ENCODE measurements around the gene IGSF1.

IGSF1 gene

DNA sequence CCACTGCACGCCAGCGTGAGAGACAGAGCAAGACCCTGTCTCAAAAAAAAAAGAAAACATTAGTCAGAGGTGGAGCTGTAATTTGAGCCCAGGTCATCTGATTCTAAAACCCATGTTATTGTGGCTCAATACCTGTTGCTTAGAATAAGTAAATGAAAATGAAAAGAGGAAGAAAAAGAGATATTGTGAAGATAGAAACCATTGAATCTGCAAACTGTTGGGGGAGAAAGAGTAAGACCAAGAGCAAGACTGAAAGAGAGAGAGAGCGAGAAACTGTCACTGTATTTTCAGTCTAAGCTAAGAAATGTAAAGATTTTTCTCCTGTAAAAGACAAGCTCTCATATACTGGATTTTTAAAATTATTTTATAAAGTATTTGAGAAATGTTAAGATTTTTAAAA lies 9.7 kb upstream of the IGSF1 start:
- Histone ChIP-seq H3K4me2 (ENCODE audit: low read length) (no peak overlapping the region), H3K27me3 (ENCODE audit: low read depth, low read length) (no peaks in the 10 kb centered on the region), H3K9ac (ENCODE audit: low read length) (no peak overlapping the region), H3K79me2 (ENCODE audit: low read length) (no peaks in the 10 kb centered on the region), H4K20me1 (ENCODE audit: insufficient read depth, low read length) (no peaks in the 10 kb centered on the region), H3K4me1 (ENCODE audit: low read length) (peaks cover 5% of the 10 kb centered on the region; the same call in 1 of the 2 replicates), H3K9me3 (ENCODE audit: insufficient read depth, low read length) (no peaks in the 10 kb centered on the region), H3K36me3 (replicated peaks; ENCODE audit: low read depth, low read length) (no peaks in the 10 kb centered on the region), H3K27ac (ENCODE audit: low read length) (no peak overlapping the region), H3K4me3 (ENCODE audit: low read length) (no peak overlapping the region), H2AFZ (ENCODE audit: low read depth, low read length) (no peak overlapping the region)
- no peak for TF ChIP-seq EZH2phosphoT487 (IDR thresholded peaks at IDR 0.05; ENCODE audit: low read depth)
- TF ChIP-seq, protein P1, sequence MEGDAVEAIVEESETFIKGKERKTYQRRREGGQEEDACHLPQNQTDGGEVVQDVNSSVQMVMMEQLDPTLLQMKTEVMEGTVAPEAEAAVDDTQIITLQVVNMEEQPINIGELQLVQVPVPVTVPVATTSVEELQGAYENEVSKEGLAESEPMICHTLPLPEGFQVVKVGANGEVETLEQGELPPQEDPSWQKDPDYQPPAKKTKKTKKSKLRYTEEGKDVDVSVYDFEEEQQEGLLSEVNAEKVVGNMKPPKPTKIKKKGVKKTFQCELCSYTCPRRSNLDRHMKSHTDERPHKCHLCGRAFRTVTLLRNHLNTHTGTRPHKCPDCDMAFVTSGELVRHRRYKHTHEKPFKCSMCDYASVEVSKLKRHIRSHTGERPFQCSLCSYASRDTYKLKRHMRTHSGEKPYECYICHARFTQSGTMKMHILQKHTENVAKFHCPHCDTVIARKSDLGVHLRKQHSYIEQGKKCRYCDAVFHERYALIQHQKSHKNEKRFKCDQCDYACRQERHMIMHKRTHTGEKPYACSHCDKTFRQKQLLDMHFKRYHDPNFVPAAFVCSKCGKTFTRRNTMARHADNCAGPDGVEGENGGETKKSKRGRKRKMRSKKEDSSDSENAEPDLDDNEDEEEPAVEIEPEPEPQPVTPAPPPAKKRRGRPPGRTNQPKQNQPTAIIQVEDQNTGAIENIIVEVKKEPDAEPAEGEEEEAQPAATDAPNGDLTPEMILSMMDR (IDR thresholded peaks at IDR 0.05; ENCODE audit: low read depth, low read length): no peak

DNA sequence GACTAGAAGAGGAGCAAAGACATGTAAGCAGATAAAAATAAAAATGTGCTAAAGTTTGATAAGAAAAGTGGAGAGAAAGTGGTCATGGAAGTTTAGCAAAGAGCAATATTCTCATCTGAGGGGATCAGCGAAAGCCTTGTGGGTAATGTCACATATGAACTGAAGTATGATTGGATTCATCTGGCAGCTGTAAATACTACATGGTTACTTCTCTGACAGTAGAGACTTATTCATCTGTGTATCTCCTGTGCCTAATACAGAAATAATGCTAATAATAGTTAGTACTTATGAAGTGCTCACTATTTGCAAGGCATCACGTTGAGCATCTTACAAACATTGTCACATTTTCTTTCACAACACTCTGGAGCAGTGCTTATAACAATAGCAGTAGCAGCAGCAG lies 8.9 kb upstream of the IGSF1 start:
- no peaks in the 10 kb centered on the region for H3K36me3 ChIP-seq (replicated peaks; ENCODE audit: low read depth, low read length)
- peaks cover 5% of the 10 kb centered on the region; the same call in 1 of the 2 replicates for H3K4me1 ChIP-seq (ENCODE audit: low read length)
- TF ChIP-seq EZH2phosphoT487 (IDR thresholded peaks at IDR 0.05; ENCODE audit: low read depth): no peak
- TF ChIP-seq, protein P1 (IDR thresholded peaks at IDR 0.05; ENCODE audit: low read depth, low read length): no peak
- H3K79me2 ChIP-seq (ENCODE audit: low read length): no peaks in the 10 kb centered on the region
- H3K9me3 ChIP-seq (ENCODE audit: insufficient read depth, low read length): no peaks in the 10 kb centered on the region
- H3K27me3 ChIP-seq (ENCODE audit: low read depth, low read length): no peaks in the 10 kb centered on the region
- no peak overlapping the region for H3K4me2 ChIP-seq (ENCODE audit: low read length)
- H4K20me1 ChIP-seq (ENCODE audit: insufficient read depth, low read length): no peaks in the 10 kb centered on the region
- no peak overlapping the region for H3K9ac ChIP-seq (ENCODE audit: low read length)
- no peak overlapping the region for H3K4me3 ChIP-seq (ENCODE audit: low read length)
- no peak overlapping the region for H3K27ac ChIP-seq (ENCODE audit: low read length)
- no peak overlapping the region for H2AFZ ChIP-seq (ENCODE audit: low read depth, low read length)

DNA sequence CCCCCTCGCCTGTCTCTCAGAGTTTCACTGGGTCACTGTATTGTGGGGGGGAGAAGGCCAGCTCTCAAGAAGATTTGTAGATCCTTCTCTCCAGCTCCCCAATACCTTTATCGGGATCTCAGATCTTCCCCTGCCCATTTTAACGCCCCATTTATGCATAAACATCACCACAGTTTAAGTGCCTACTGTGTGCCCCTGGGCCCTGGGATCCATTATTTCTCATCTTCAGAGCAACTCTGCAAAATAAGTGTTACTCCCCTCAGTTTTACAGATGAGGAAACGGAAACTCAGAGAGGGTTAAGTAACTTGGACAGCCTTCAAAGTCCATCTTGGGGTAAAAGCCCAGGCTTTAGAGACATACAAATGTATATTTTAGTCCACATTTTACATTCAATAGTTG lies 421 bp upstream of the IGSF1 start:
- Histone ChIP-seq H3K27me3 (ENCODE audit: low read depth, low read length) (no peaks in the 10 kb centered on the region), H2AFZ (ENCODE audit: low read depth, low read length) (no peak overlapping the region), H3K4me2 (ENCODE audit: low read length) (no peak overlapping the region), H3K79me2 (ENCODE audit: low read length) (no peaks in the 10 kb centered on the region), H4K20me1 (ENCODE audit: insufficient read depth, low read length) (no peaks in the 10 kb centered on the region), H3K27ac (ENCODE audit: low read length) (no peak overlapping the region), H3K4me3 (ENCODE audit: low read length) (no peak overlapping the region), H3K9ac (ENCODE audit: low read length) (no peak overlapping the region), H3K9me3 (ENCODE audit: insufficient read depth, low read length) (no peaks in the 10 kb centered on the region), H3K36me3 (replicated peaks; ENCODE audit: low read depth, low read length) (no peaks in the 10 kb centered on the region), H3K4me1 (ENCODE audit: low read length) (no peaks in the 10 kb centered on the region)
- no peak for TF ChIP-seq EZH2phosphoT487 (IDR thresholded peaks at IDR 0.05; ENCODE audit: low read depth)
- TF ChIP-seq, protein P1 (IDR thresholded peaks at IDR 0.05; ENCODE audit: low read depth, low read length): no peak

DNA sequence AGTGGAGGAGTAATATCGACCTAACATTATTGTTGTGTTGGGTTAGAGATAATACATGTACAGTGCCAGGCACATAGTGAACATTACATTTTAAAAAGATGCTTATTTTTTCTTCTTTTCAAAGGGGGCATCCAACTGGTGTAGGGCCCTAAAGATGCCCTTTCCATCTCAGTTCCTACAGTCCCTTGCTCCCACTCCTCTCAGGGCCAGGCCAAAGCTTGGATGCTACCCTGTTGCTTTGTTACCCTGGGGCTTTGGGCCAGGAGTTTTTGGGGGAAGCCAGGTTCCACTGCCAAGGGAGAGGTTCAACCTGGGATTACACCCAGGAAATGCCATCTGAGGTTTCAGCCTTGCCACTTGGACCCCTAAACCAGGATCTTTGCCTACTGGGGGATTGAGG lies 918 bp downstream of the IGSF1 start:
- Histone ChIP-seq H3K9ac (ENCODE audit: low read length) (no peak overlapping the region), H3K27ac (ENCODE audit: low read length) (no peak overlapping the region), H3K36me3 (replicated peaks; ENCODE audit: low read depth, low read length) (no peaks in the 10 kb centered on the region), H3K4me2 (ENCODE audit: low read length) (no peak overlapping the region), H3K79me2 (ENCODE audit: low read length) (no peaks in the 10 kb centered on the region), H3K4me3 (ENCODE audit: low read length) (no peak overlapping the region), H4K20me1 (ENCODE audit: insufficient read depth, low read length) (no peaks in the 10 kb centered on the region), H3K9me3 (ENCODE audit: insufficient read depth, low read length) (no peaks in the 10 kb centered on the region), H3K27me3 (ENCODE audit: low read depth, low read length) (no peaks in the 10 kb centered on the region), H3K4me1 (ENCODE audit: low read length) (no peaks in the 10 kb centered on the region), H2AFZ (ENCODE audit: low read depth, low read length) (no peak overlapping the region)
- TF ChIP-seq, protein P1 (IDR thresholded peaks at IDR 0.05; ENCODE audit: low read depth, low read length): no peak
- TF ChIP-seq EZH2phosphoT487 (IDR thresholded peaks at IDR 0.05; ENCODE audit: low read depth): no peak
